ENCODE measurements around the gene SKP1. TPM values are rescaled to one million over a fixed set of nuclear protein-coding genes. Genes with fewer than 3 reads are reported as not detected.

Gene SKP1
- total RNA-seq, 1 donor from 2014 or later = 207 TPM

GRCh38 chr5:134143944-134144941 is 32.5 kb downstream of the SKP1 start:
- intact Hi-C loops (cut with micrococcal nuclease) = no loop called here

- intact Hi-C loops (cut with micrococcal nuclease) = no loop called here
Observed at GRCh38 chr5:134143431-134143830, 33.3 kb downstream of the SKP1 start.

- intact Hi-C loops (cut with micrococcal nuclease) = no loop called here
Observed at GRCh38 chr5:134142806-134143205, 33.9 kb downstream of the SKP1 start.

- intact Hi-C loops (cut with micrococcal nuclease) = no loop called here
Observed at GRCh38 chr5:134142052-134142451, 34.7 kb downstream of the SKP1 start.

GRCh38 chr5:134141331-134142050 is 35.3 kb downstream of the SKP1 start:
- intact Hi-C loops (cut with micrococcal nuclease) = no loop called here

GRCh38 chr5:134140530-134141201 is 36.1 kb downstream of the SKP1 start:
- intact Hi-C loops (cut with micrococcal nuclease) = loop anchor here (1.0 kb wide), 2 partner anchors 40 to 101 kb away; no protein-coding TSS in a partner anchor

GRCh38 chr5:134139891-134140469 is 36.8 kb downstream of the SKP1 start:
- intact Hi-C loops (cut with micrococcal nuclease) = loop anchor here (1.0 kb wide), 2 partner anchors 40 to 101 kb away; no protein-coding TSS in a partner anchor

GRCh38 chr5:134139377-134139851 is 37.3 kb downstream of the SKP1 start:
- intact Hi-C loops (cut with micrococcal nuclease) = no loop called here

GRCh38 chr5:134138416-134139376 is 38.1 kb downstream of the SKP1 start:
- intact Hi-C loops (cut with micrococcal nuclease) = no loop called here

GRCh38 chr5:134136771-134137170 is 40.0 kb downstream of the SKP1 start:
- intact Hi-C loops (cut with micrococcal nuclease) = no loop called here

- intact Hi-C loops (cut with micrococcal nuclease) = no loop called here
Observed at GRCh38 chr5:134136221-134136631, 40.5 kb downstream of the SKP1 start.

- intact Hi-C loops (cut with micrococcal nuclease) = no loop called here
Observed at GRCh38 chr5:134135091-134135655, 41.6 kb downstream of the SKP1 start.

GRCh38 chr5:134133995-134134541 is 42.7 kb downstream of the SKP1 start:
- intact Hi-C loops (cut with micrococcal nuclease) = loop anchor here (2.0 kb wide), 1 partner anchor 47 kb away; no protein-coding TSS in a partner anchor

- intact Hi-C loops (cut with micrococcal nuclease) = loop anchor here (2.0 kb wide), 1 partner anchor 47 kb away; no protein-coding TSS in a partner anchor
Observed at GRCh38 chr5:134133188-134133994, 43.4 kb downstream of the SKP1 start.

- intact Hi-C loops (cut with micrococcal nuclease) = loop anchor here (1.0 to 2.0 kb wide), 2 partner anchors 18 to 46 kb away; partner anchors contain the start of gene TCF7
Observed at GRCh38 chr5:134132372-134133187, 44.2 kb downstream of the SKP1 start.

GRCh38 chr5:134131578-134132350 is 45.0 kb downstream of the SKP1 start:
- intact Hi-C loops (cut with micrococcal nuclease) = loop anchor here (1.0 to 2.0 kb wide), 2 partner anchors 17 to 45 kb away; partner anchors contain the start of gene TCF7

Data from T-helper 2 cell treated with Interferon-gamma antibody and Interleukin-4, amounts not matched to agents 100 ng/mL and 5 ng/mL, for 36 hours (primary cell).